ENCODE results near the gene HVCN1. TPM values are rescaled to one million over a fixed set of nuclear protein-coding genes. Genes with fewer than 3 reads are reported as not detected.

The HVCN1 gene
- total RNA-seq, 1 experiment from 2014 or later: not detected

GRCh38 chr12:110704231-110704630, 15.3 kb upstream of the HVCN1 start:
- no peak for DNase-seq (ENCODE audit: low spot score)
- in situ Hi-C loops (cut with HindIII; ENCODE audit: low sequenced_read_pairs): no loop called here

- no peak for DNase-seq (ENCODE audit: low spot score)
- in situ Hi-C loops (cut with HindIII; ENCODE audit: low sequenced_read_pairs): no loop called here
These were observed 13.2 kb upstream of the HVCN1 start for GRCh38 chr12:110702081-110702480.

- in situ Hi-C loops (cut with HindIII; ENCODE audit: low sequenced_read_pairs): no loop called here
- DNase-seq (ENCODE audit: low spot score): no peak
These were observed 10.9 kb upstream of the HVCN1 start for GRCh38 chr12:110699591-110700445.

- DNase-seq (ENCODE audit: low spot score): peak; percentile 64
- in situ Hi-C loops (cut with HindIII; ENCODE audit: low sequenced_read_pairs): no loop called here
These were observed 9.4 kb upstream of the HVCN1 start for GRCh38 chr12:110698171-110698902.

GRCh38 chr12:110697236-110697635, 8.3 kb upstream of the HVCN1 start:
- no peak for DNase-seq (ENCODE audit: low spot score)
- in situ Hi-C loops (cut with HindIII; ENCODE audit: low sequenced_read_pairs): no loop called here

- in situ Hi-C loops (cut with HindIII; ENCODE audit: low sequenced_read_pairs): no loop called here
- DNase-seq (ENCODE audit: low spot score): no peak
These were observed 7.4 kb upstream of the HVCN1 start for GRCh38 chr12:110696283-110696682.

GRCh38 chr12:110694330-110694901, 5.5 kb upstream of the HVCN1 start:
- in situ Hi-C loops (cut with HindIII; ENCODE audit: low sequenced_read_pairs): no loop called here
- DNase-seq (ENCODE audit: low spot score): no peak

- no peak for DNase-seq (ENCODE audit: low spot score)
- in situ Hi-C loops (cut with HindIII; ENCODE audit: low sequenced_read_pairs): no loop called here
These were observed 4.8 kb upstream of the HVCN1 start for GRCh38 chr12:110693731-110694130.

- in situ Hi-C loops (cut with HindIII; ENCODE audit: low sequenced_read_pairs): no loop called here
These were observed 1.2 kb upstream of the HVCN1 start for GRCh38 chr12:110690127-110690430.

GRCh38 chr12:110689281-110690126, 589 bp upstream of the HVCN1 start:
- in situ Hi-C loops (cut with HindIII; ENCODE audit: low sequenced_read_pairs): no loop called here
- no peak for DNase-seq (ENCODE audit: low spot score)

More at GRCh38 chr12:110690127-110690430, 1.2 kb upstream of the HVCN1 start:
- no peak for DNase-seq (ENCODE audit: low spot score)

- in situ Hi-C loops (cut with HindIII; ENCODE audit: low sequenced_read_pairs): no loop called here
- DNase-seq (ENCODE audit: low spot score): no peak
These were observed 1.3 kb downstream of the HVCN1 start for GRCh38 chr12:110687396-110688169.

- in situ Hi-C loops (cut with HindIII; ENCODE audit: low sequenced_read_pairs): no loop called here
These were observed 2.5 kb downstream of the HVCN1 start for GRCh38 chr12:110686294-110686903.

GRCh38 chr12:110684312-110684836, 4.5 kb downstream of the HVCN1 start:
- DNase-seq (ENCODE audit: low spot score): no peak
- in situ Hi-C loops (cut with HindIII; ENCODE audit: low sequenced_read_pairs): no loop called here

More at GRCh38 chr12:110686294-110686903, 2.5 kb downstream of the HVCN1 start:
- DNase-seq (ENCODE audit: low spot score): no peak

GRCh38 chr12:110683888-110684287, 5.0 kb downstream of the HVCN1 start:
- DNase-seq (ENCODE audit: low spot score): no peak
- in situ Hi-C loops (cut with HindIII; ENCODE audit: low sequenced_read_pairs): no loop called here

GRCh38 chr12:110680032-110680431, 8.9 kb downstream of the HVCN1 start:
- in situ Hi-C loops (cut with HindIII; ENCODE audit: low sequenced_read_pairs): no loop called here
- DNase-seq (ENCODE audit: low spot score): no peak

GRCh38 chr12:110679201-110679600, 9.7 kb downstream of the HVCN1 start:
- in situ Hi-C loops (cut with HindIII; ENCODE audit: low sequenced_read_pairs): no loop called here

GRCh38 chr12:110677982-110678381, 10.9 kb downstream of the HVCN1 start:
- in situ Hi-C loops (cut with HindIII; ENCODE audit: low sequenced_read_pairs): no loop called here
- no peak for DNase-seq (ENCODE audit: low spot score)

More at GRCh38 chr12:110679201-110679600, 9.7 kb downstream of the HVCN1 start:
- no peak for DNase-seq (ENCODE audit: low spot score)

All from G401 (cell line).